Measurements from ENCODE around the gene ELFN2.

DNA sequence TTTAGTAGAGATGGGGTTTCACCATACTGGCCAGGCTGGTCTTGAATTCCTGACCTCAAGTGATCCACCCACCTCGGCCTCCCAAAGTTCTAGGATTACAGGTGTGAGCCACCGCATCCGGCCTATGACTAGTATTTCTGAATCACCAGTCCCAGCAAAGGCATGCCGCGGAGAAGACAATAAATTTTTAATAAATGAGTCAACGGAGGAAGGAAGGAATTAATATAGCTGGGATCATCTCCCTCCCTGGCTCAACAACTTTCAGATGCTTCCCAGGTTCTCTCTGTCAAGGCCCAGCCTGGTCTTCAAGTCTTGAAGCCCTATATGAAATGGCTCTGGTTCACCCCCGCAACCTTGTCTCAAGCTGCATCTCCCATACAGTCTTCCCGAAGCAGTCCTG is 99.3 kb downstream of the ELFN2 start:
- TF ChIP-seq CTCF (IDR thresholded peaks at IDR 0.05) (no peak), POLR2A (IDR thresholded peaks at IDR 0.05) (no peak)
